IPS-11a (cell line): Measurements from ENCODE around the gene ADGRB3.

ENCODE experiments used
- H3K4me3 ChIP-seq: one replicate; pipeline ENCODE4 v1.5.1; 2013; ENCODE audit warnings: low read depth, low read length, control low read depth

The ADGRB3 gene

GRCh38 chr6:68697394-68697793, 62.3 kb downstream of the ADGRB3 start:
- no peak overlapping the region for H3K4me3 ChIP-seq

GRCh38 chr6:68701159-68701558, 66.1 kb downstream of the ADGRB3 start:
- no peak overlapping the region for H3K4me3 ChIP-seq

GRCh38 chr6:68704485-68704884, 69.4 kb downstream of the ADGRB3 start:
- no peak overlapping the region for H3K4me3 ChIP-seq

GRCh38 chr6:68709091-68709490, 74.0 kb downstream of the ADGRB3 start:
- H3K4me3 ChIP-seq: no peak overlapping the region

GRCh38 chr6:68709882-68710281, 74.8 kb downstream of the ADGRB3 start:
- H3K4me3 ChIP-seq: no peak overlapping the region

- H3K4me3 ChIP-seq: no peak overlapping the region
Observed at GRCh38 chr6:68710496-68710895, 75.4 kb downstream of the ADGRB3 start.

GRCh38 chr6:68710916-68711315, 75.8 kb downstream of the ADGRB3 start:
- H3K4me3 ChIP-seq: no peak overlapping the region

- no peak overlapping the region for H3K4me3 ChIP-seq
Observed at GRCh38 chr6:68711386-68712000, 76.4 kb downstream of the ADGRB3 start.

- H3K4me3 ChIP-seq: no peak overlapping the region
Observed at GRCh38 chr6:68716620-68717019, 81.5 kb downstream of the ADGRB3 start.

- H3K4me3 ChIP-seq: no peak overlapping the region
Observed at GRCh38 chr6:68718385-68719073, 83.4 kb downstream of the ADGRB3 start.

- H3K4me3 ChIP-seq: no peak overlapping the region
Observed at GRCh38 chr6:68719761-68720160, 84.7 kb downstream of the ADGRB3 start.

GRCh38 chr6:68722891-68723527, 87.9 kb downstream of the ADGRB3 start:
- no peak overlapping the region for H3K4me3 ChIP-seq

- H3K4me3 ChIP-seq: no peak overlapping the region
Observed at GRCh38 chr6:68724060-68724459, 89.0 kb downstream of the ADGRB3 start.

- no peak overlapping the region for H3K4me3 ChIP-seq
Observed at GRCh38 chr6:68726337-68726736, 91.3 kb downstream of the ADGRB3 start.

GRCh38 chr6:68726992-68727391, 91.9 kb downstream of the ADGRB3 start:
- H3K4me3 ChIP-seq: no peak overlapping the region

GRCh38 chr6:68727699-68728098, 92.6 kb downstream of the ADGRB3 start:
- H3K4me3 ChIP-seq: no peak overlapping the region

- H3K4me3 ChIP-seq: no peak overlapping the region
Observed at GRCh38 chr6:68728159-68728979, 93.3 kb downstream of the ADGRB3 start.

GRCh38 chr6:68729377-68729903, 94.4 kb downstream of the ADGRB3 start:
- no peak overlapping the region for H3K4me3 ChIP-seq

GRCh38 chr6:68730291-68731054, 95.4 kb downstream of the ADGRB3 start:
- no peak overlapping the region for H3K4me3 ChIP-seq

GRCh38 chr6:68732423-68732822, 97.3 kb downstream of the ADGRB3 start:
- H3K4me3 ChIP-seq: no peak overlapping the region
